Heart left ventricle (tissue), 16 donors: ENCODE measurements around the gene TENM3. TPM values are rescaled to one million over a fixed set of nuclear protein-coding genes. Genes with fewer than 3 reads are reported as not detected.
A peak's percentile ranks its signal among the peaks of the same experiment; 100 is the strongest.

Experiments
- ATAC-seq, 4 donors: fragments of 200-7000 bp; cut with Tn5 transposase; one replicate each; pipeline ENCODE4 v1.9.1; 2020 to 2022; ENCODE audit warnings: moderate library complexity in 4 of 4, mild to moderate bottlenecking in 3 of 4, moderate number of reproducible peaks in 1 of 4
- DNase-seq, 5 donors: peaks; one replicate each; pipeline ENCODE4 v3.0.0-alpha.2; 2020
- H3K27ac ChIP-seq, 12 donors: fragments of 200-600 bp; sonication (generic) in 4 of 12; one replicate each; pipeline versions ENCODE4 v1.5.0 to v1.8.0; 2016 to 2022; ENCODE audit warnings: mild to moderate bottlenecking in 2 of 12
- H3K27me3 ChIP-seq, 9 donors: fragments of 200-600 bp; sonication (generic) in 2 of 9; one replicate each; pipeline versions ENCODE4 v1.5.1 to v1.8.0; 2016 to 2022; ENCODE audit warnings: mild to moderate bottlenecking in 3 of 9
- H3K36me3 ChIP-seq, 9 donors: fragments of 200-600 bp; sonication (generic) in 2 of 9; one replicate each; pipeline versions ENCODE4 v1.5.0 to v1.8.0; 2018 to 2022; ENCODE audit warnings: mild to moderate bottlenecking in 2 of 9
- H3K4me1 ChIP-seq, 12 donors: fragments of 200-600 bp; sonication (generic) in 4 of 12; one replicate each; pipeline versions ENCODE4 v1.5.0 to v1.8.0; 2016 to 2022; ENCODE audit warnings: mild to moderate bottlenecking in 3 of 12
- H3K4me3 ChIP-seq, 12 donors: fragments of 200-600 bp; sonication (generic) in 4 of 12; one replicate each; pipeline versions ENCODE4 v1.5.0 to v1.8.0; 2017 to 2022; ENCODE audit warnings: mild to moderate bottlenecking in 9 of 12, moderate library complexity in 4 of 12
- H3K9me3 ChIP-seq, 12 donors: fragments of 200-600 bp; sonication (generic) in 4 of 12; one replicate each; pipeline versions ENCODE4 v1.5.0 to v1.8.0; 2016 to 2022; ENCODE audit warnings: mild to moderate bottlenecking in 1 of 12
- POLR2A ChIP-seq, 2 donors: fragments of 450-650 bp; IDR thresholded peaks; one replicate each; pipeline ENCODE4 v1.6.1; 2017; ENCODE audit warnings: antibody characterized with exemption in 2 of 2, mild to moderate bottlenecking in 2 of 2, moderate library complexity in 2 of 2
- whole genome bisulfite sequencing, 4 donors: extraction: QIAGEN DNeasy Blood & Tissue Kit in 2 of 4; methylation state at CpG; one replicate each; pipeline versions ENCODE4 v1.1.5 to v1.1.7; 2013 to 2018; 5-methylcytosine and 5-hydroxymethylcytosine counted together
- intact Hi-C, 10 donors: fragments of 100-400 bp; cut with DNase I; formaldehyde crosslinking; loops; one replicate each; pipeline versions ENCODE4 v1.11.1 to v1.14.2; 2022
- polyA plus RNA-seq, 2 donors: library from polyadenylated mRNA; stranded (reverse); fragments of 200-250 nt; gene quantifications; one replicate each; pipeline ENCODE4 v1.2.3, GENCODE V29; 2013
- total RNA-seq, 9 donors: library from RNA; depleted of rRNA in 2 of 9; stranded (reverse); fragments of >200 nt in 2 of 9; fragmentation: NEBNext Ultra II Directional in 3 of 9; extraction: Animal tissue kit (Norgen Biotek cat#: 25700) in 3 of 9; gene quantifications; one replicate each; pipeline versions ENCODE4 v1.1.0 to v1.2.4, GENCODE V29; 2016 to 2023
- TF ChIP-seq, protein P1 (sequence below), 12 donors: fragments of 200-600 bp; sonication (generic) in 4 of 12; IDR thresholded peaks; one replicate each; pipeline versions ENCODE4 v1.5.0 to v1.8.0; 2018 to 2022; ENCODE audit warnings: antibody characterized with exemption in 12 of 12, mild to moderate bottlenecking in 5 of 12
- donor health status: ischemic (EF 13 %, LVEDD 7.1; RV severe dilation, severe dysfunction).
- donor health status: healthy with polysubstance abuse.
- donor health status: DM: no; HTN: yes; CAD: no.
- donor health status: DM: no; HTN: no; CAD: no.
- donor health status: ischemic (EF 25% LVEDD 6.9; RV normal size, moderate dysfunction).
- donor health status: ischemic (EF 25% LVEDD 5.7; RV mildly dilated, moderate dysfunction).
- donor health status: healthy.
- donor health status: DM: yes; HTN: yes; CAD: no.
- donor health status: ischemic (EF 35%, LVEDD 5.7; RV mildly dilated, moderate dysfunction).
- donor health status: nonischemic (EF 11% LVEDD 7.7; RV severe dilation, severe dysfunction).
- donor health status: DM: yes; HTN: yes; CAD: no.
- donor health status: PGD.
- donor health status: ischemic (EF 29% LVEDD 5.4; RV normal size, mild dysfunction).
- donor health status: nonischemic (EF 23%, LVEDD 6.1; RV moderate dilation, normal function).

TENM3 gene
- total and polyA plus RNA-seq, 11 donors: 0.19 to 10.3 (median 2.5) TPM

DNA sequence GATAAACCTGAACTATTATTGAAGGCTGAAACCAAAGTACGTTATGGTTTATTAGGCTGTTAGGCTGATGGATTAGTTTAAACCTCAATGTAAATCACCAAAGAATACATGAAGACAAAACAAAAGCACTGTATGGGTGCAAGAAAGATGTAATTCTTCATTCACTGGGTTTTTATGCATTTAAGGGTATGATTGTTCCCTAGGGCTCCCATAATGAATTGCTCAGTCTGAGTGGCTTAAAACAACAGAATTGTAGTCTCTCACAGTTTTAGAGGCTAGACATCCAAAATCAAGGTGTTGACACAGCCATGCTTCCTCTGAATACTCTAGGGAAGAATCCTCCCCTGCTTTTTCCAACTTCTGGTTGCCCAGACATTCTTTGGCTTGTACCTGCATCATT, 222.8 kb downstream of the TENM3 start:
- Histone ChIP-seq H3K4me3 (no peak overlapping the region), H3K4me1 (no peaks in the 10 kb centered on the region), H3K27ac (no peak overlapping the region), H3K36me3 (no peaks in the 10 kb centered on the region), H3K27me3 (no peaks in the 10 kb centered on the region), H3K9me3 (no peaks in the 10 kb centered on the region)
- 83 to 92% (median 90%) methylated on average over 1 of the region's 1 CpG for WGBS, 4 donors
- TF ChIP-seq, protein P1, sequence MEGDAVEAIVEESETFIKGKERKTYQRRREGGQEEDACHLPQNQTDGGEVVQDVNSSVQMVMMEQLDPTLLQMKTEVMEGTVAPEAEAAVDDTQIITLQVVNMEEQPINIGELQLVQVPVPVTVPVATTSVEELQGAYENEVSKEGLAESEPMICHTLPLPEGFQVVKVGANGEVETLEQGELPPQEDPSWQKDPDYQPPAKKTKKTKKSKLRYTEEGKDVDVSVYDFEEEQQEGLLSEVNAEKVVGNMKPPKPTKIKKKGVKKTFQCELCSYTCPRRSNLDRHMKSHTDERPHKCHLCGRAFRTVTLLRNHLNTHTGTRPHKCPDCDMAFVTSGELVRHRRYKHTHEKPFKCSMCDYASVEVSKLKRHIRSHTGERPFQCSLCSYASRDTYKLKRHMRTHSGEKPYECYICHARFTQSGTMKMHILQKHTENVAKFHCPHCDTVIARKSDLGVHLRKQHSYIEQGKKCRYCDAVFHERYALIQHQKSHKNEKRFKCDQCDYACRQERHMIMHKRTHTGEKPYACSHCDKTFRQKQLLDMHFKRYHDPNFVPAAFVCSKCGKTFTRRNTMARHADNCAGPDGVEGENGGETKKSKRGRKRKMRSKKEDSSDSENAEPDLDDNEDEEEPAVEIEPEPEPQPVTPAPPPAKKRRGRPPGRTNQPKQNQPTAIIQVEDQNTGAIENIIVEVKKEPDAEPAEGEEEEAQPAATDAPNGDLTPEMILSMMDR (IDR thresholded peaks at IDR 0.05): no peak
- TF ChIP-seq POLR2A (IDR thresholded peaks at IDR 0.05): no peak
- no peak for ATAC-seq
- intact Hi-C loops: no loop called here
- DNase-seq: no peak

DNA sequence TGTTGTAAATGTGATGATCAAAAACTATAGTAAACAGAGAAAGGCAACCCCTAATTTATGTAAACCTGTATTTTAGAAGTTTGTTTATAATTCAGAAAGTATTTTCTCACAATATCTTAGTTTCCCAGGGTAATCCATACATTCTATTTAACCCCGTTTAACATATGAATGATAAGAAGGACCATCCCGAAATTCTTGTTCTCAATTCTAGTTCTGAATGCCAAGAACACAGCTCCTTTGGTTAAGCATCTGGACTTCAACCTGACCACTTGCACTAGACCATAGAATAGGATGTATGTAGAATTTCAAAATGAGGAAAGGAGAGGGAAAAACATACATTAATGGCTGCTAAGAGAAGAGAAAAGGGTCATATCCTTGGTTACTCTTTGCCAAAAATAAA, 227.0 kb downstream of the TENM3 start:
- TF ChIP-seq POLR2A (IDR thresholded peaks at IDR 0.05): no peak
- Histone ChIP-seq H3K4me3 (no peak overlapping the region), H3K36me3 (no peaks in the 10 kb centered on the region), H3K9me3 (peaks cover 0 to 12% (median 0%) of the 10 kb centered on the region in 12 donors), H3K27ac (no peak overlapping the region), H3K27me3 (no peaks in the 10 kb centered on the region), H3K4me1 (no peaks in the 10 kb centered on the region)
- 70 to 84% (median 77%) methylated on average over 2 of the region's 2 CpGs for WGBS, 4 donors
- intact Hi-C loops: loop anchor here in 1 of 10 donors (10.0 kb wide), 1 partner anchor 445 kb away; the partner anchor contains the start of gene DCTD
- DNase-seq: no peak
- ATAC-seq: no peak

GRCh38 chr4:182475539-182475938, 232.3 kb downstream of the TENM3 start:
- TF ChIP-seq, protein P1 (IDR thresholded peaks at IDR 0.05): no peak
- TF ChIP-seq POLR2A (IDR thresholded peaks at IDR 0.05): no peak
- Histone ChIP-seq H3K4me1 (no peaks in the 10 kb centered on the region), H3K36me3 (no peaks in the 10 kb centered on the region), H3K27me3 (no peaks in the 10 kb centered on the region), H3K27ac (no peak overlapping the region), H3K4me3 (no peak overlapping the region), H3K9me3 (peaks cover 0 to 12% (median 0%) of the 10 kb centered on the region in 12 donors)
- no peak for ATAC-seq
- DNase-seq: no peak
- WGBS, 4 donors: 68 to 78% (median 73%) methylated on average over 2 of the region's 2 CpGs
- intact Hi-C loops: loop anchor here in 6 of 10 donors (5.0 to 10.0 kb wide), 3 partner anchors 327 to 439 kb away; partner anchors contain the start of gene DCTD (in 1 of the 6)

- H3K4me1 ChIP-seq: no peaks in the 10 kb centered on the region
- no peaks in the 10 kb centered on the region for H3K9me3 ChIP-seq
- ATAC-seq (peak in 1 of 4 donors; percentile 39), DNase-seq (no peak)
- H3K4me3 ChIP-seq: no peak overlapping the region
- WGBS, 4 donors: 3 to 6% (median 4%) methylated on average over 1 of the region's 1 CpG
- H3K27ac ChIP-seq: no peak overlapping the region
- TF ChIP-seq, protein P1 (IDR thresholded peaks at IDR 0.05): peak; percentile 46 to 79 (median 67)
- TF ChIP-seq POLR2A (IDR thresholded peaks at IDR 0.05): no peak
- intact Hi-C loops: loop anchor here in 8 of 10 donors (1.0 to 10.0 kb wide), 6 partner anchors 324 to 446 kb away; partner anchors contain the start of gene DCTD (in 1 of the 8)
- no peaks in the 10 kb centered on the region for H3K36me3 ChIP-seq
- no peaks in the 10 kb centered on the region for H3K27me3 ChIP-seq
These were observed 235.3 kb downstream of the TENM3 start for GRCh38 chr4:182478475-182478874.

GRCh38 chr4:182483685-182484084, 240.5 kb downstream of the TENM3 start:
- DNase-seq (no peak), ATAC-seq (no peak)
- TF ChIP-seq, protein P1 (IDR thresholded peaks at IDR 0.05): no peak
- TF ChIP-seq POLR2A (IDR thresholded peaks at IDR 0.05): no peak
- H3K4me1 ChIP-seq: no peaks in the 10 kb centered on the region
- intact Hi-C loops: loop anchor here in 2 of 10 donors (5.0 to 10.0 kb wide), 2 partner anchors 324 to 441 kb away; no protein-coding TSS in a partner anchor
- WGBS, 4 donors: 74 to 91% (median 83%) methylated on average over 6 of the region's 6 CpGs
- H3K27me3 ChIP-seq: no peaks in the 10 kb centered on the region
- no peaks in the 10 kb centered on the region for H3K36me3 ChIP-seq
- H3K4me3 ChIP-seq: no peak overlapping the region
- H3K9me3 ChIP-seq: peaks cover 0 to 8% (median 0%) of the 10 kb centered on the region in 12 donors
- no peak overlapping the region for H3K27ac ChIP-seq
